ENCODE measurements around the gene HOXD10.

Gene HOXD10

DNA sequence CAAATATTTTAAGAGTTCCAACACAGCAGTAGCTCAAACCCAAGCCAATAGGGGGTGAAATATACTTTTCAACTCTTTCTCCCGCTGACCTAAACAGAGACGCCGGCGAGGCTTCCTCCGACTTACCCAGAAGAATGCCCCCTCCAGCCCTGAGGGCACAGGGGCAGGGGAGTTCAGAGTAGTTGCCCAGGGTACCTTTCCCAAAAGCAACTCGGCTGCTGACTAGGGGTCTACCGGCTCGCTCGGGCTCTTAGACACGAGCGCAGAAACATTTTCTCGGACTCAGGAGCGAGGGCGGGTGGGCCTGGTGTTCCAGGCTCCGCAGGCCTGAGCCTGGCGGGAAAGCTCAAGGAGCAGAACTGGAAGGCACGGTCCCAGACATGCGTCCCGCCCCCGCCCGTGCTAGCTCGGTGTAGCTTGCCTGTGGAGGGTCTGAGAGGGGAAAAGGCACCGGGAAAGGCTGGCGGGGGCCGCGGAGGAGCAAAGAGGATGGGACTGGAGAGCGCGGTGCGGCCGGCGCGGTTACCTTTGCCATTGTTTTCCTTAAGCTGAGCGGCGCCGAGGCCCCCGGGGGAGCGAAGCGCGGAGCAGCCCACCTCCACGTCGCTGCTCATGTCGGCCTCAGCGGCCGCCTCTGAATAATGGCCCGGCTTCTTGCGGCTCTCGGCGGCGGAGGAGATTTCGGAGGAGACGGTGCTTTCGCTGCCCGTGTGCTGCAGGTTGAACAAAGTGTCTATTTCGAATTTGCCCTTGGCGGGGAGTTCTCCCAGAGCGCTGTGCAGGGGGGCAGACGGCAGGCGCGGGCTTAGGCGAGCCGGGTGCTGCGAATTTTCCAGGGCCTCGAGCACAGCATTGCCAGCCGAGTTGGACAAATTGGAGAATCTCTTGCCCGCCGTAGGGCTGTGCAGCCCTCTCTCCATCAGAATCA, 33.5 kb upstream of the HOXD10 start:
- no peak for DNase-seq

DNA sequence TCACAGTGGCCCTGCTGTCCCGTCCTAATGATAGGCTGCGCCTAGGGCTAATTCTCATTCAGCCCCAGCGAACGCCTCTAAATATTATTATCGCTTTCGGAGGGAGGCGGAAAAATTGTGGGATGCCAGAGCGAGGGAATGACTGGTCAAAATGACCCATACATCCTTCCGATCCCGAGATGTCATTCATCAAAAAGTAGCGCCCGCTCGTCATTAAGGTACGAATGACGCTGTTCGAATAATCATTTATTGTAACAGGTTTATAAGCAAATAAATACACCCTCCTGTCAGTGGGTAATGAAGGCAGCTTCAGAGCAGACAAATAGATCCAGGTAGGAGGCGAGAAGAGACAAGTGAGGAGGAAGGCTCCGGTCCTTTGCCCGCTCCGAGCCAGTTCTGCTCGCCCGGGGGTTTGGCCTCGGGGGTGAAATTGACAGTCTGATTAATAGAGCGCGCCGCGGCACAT, 32.7 kb upstream of the HOXD10 start, which contains the start of gene EVX2:
Gene EVX2, minus strand, starts transcription at position 167 of the 466 bp plus-strand sequence. CDS start 186 bp downstream, outside the sequence.
- no peak for DNase-seq

GRCh38 chr2:176084611-176085119, 31.9 kb upstream of the HOXD10 start:
- no peak for DNase-seq

- no peak for DNase-seq
Measured at GRCh38 chr2:176085120-176085788, 31.3 kb upstream of the HOXD10 start.

- DNase-seq: no peak
Measured at GRCh38 chr2:176085861-176086771, 30.5 kb upstream of the HOXD10 start.

- DNase-seq: no peak
Measured at GRCh38 chr2:176087330-176088047, 29.1 kb upstream of the HOXD10 start.

DNA sequence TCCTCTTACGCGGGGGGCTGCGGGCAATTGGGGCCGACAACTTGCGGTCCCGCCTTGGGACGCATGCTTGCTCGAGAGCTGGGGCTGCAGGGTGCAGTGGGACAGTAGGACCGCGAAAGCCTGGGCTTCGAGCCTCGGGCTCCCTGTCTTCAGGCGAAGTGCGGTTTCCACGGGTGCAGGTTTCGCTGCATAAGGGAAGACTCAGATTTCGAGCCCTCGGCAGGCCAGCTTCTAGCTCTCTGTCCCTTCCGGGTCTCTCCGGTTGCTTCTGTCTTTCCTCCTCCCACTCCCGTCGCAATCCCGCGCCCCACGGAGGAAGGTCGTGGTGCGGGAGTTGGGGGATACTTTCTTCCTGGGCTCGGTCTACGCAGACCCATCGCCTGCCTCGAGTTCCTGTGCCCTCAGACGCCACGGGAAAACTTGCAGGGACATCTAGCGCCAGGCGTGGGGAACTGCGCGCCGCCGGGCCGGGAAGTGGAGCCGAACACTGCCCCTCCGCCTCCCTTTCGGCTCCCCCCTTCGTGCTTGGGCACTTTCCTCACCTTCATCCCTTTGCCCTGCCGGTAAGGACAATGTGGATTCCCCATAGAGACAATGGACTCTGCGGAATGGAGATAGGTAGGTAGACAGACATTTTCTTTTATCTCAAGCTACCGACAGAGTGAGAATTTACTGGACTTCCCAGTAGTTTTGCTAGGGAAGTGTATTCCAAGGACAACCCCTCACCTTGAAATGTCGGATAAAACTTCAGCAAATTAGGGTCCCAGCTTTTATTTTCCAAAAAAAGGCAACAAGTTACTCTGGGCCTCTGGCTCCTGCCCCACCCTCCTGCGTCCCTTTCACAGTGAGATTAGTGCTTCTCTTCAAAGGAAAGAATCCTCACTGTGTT, 28.3 kb upstream of the HOXD10 start:
- no peak for DNase-seq

DNA sequence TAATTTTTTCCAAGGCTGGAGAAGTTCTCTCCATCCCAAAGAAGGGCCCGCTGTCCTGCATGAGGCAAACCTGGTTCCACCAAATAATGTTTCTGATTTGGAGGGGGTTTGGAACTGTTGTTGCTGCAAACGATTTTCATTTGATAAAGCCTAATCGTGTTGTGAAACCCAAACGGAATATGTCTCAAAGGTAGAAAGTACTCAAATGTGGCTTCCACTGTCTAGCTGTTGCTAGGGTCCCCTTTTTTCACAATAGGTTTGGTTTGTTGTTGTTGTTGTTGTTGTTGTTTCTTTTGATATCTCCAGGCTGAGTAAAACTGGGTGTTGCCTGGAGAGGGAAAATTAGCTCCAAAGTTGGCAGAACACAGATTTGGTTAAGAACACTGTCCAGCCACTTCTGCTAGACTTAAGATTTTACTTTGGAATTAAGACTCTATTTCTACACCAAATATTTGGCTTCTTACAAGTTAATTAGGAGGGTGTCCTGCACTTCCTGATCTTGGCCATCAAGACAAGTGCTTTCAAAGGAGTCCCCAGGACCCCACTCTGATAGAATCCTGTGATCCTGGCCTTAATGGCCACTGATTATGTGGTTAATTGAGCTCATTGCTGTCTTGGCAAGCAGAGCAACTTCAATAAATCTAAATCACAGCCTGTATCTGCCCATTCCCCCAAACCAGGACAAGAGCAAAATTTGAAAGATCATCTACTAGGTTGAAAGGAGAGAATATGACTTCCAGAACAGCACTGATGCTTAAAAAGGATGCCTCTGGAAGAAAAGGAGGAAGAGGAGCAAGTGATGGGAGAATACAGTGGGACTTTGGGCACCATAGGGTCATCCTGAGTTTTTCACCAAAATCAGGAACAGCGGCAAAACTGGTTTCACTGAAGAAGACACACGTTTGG, 27.4 kb upstream of the HOXD10 start:
- no peak for DNase-seq

DNA sequence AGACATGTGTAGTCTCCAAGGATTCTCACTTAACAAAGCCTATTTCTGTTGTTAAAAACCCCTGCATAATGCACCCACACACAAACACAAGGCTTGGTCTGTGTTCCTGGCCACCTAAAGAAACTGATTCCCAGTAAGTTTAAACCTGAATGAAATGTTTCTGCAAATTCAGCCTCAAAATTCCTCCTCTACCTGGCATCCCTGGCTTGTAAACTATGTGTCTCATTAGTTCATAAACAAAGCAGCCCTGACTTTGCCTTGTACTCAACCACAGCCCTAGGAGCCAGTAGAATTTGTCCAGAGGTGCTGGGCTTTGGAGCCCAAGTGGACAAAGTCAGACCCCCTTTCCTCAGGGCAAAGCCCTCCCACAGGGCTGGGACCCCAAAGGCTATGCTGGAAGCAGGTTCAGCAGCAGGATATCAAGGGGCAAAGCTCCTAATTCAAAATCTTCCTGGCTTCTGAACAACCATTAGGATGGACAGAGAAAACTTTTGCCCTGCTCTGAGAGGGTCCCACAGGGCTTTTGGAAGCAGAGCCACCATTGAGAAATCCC, 26.7 kb upstream of the HOXD10 start:
- no peak for DNase-seq

DNA sequence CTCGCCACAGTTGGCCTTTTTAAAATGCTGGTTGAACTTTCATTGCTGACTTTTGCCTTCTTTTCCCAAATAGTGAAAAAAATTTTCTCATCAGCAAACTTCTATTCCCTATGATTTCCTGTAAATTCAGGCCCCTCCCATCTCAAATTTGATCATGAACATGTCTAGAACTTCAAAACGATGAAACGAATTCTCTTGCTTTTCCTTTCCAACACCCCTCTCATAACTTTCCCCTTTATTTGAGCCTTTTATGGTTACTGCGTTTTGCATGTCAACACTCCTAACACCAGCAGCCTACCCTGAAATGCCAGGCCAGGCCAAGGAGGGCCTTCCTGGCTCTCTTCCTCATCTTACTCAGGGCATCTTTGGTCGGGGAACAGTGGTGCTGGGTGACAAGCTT, 25.7 kb upstream of the HOXD10 start:
- DNase-seq: no peak

DNA sequence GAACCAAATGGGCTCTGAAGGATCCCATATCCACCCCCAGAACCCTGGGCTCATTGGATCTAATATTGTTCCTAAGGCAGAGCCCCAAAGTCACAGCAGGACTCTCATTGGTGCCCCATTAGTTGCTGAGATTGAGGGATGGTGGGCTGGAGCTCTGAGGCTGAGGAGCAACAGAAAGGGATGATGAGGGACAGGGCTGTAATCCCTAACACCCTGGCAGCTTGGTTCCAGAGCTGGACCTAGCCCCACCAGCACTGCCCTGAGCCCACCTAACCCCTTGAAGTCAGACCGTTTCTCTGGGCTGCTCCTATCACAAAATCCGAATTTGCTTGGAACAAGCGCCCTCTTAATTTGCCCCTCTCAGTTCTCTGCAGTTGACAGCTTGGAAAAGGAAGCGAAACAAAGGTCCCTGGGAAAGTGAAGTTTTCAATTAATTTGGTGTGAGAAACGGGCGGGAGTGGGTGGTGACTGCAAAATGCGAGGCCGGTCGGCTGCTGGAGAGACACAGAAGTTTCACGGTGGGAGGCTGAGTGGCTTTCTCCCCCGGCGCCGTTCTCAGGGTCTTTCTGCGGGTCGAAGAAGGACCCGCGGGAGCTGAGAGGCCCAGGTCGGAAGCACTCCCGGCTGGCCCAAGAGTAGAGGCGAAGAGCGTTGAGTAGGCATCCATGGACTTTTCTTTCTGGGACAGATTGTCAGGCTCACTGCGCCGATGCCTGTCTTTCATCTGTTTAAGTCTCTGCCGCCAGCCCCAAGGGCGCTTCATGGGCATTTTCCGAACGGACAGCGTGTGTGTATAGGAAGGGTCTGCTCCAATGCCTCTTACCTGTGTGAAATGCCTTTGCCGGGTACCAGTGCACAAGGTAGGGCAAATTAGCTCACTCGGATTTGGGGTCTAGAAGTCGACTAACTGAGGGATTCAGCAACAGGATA, 25.0 kb upstream of the HOXD10 start:
- no peak for DNase-seq

DNA sequence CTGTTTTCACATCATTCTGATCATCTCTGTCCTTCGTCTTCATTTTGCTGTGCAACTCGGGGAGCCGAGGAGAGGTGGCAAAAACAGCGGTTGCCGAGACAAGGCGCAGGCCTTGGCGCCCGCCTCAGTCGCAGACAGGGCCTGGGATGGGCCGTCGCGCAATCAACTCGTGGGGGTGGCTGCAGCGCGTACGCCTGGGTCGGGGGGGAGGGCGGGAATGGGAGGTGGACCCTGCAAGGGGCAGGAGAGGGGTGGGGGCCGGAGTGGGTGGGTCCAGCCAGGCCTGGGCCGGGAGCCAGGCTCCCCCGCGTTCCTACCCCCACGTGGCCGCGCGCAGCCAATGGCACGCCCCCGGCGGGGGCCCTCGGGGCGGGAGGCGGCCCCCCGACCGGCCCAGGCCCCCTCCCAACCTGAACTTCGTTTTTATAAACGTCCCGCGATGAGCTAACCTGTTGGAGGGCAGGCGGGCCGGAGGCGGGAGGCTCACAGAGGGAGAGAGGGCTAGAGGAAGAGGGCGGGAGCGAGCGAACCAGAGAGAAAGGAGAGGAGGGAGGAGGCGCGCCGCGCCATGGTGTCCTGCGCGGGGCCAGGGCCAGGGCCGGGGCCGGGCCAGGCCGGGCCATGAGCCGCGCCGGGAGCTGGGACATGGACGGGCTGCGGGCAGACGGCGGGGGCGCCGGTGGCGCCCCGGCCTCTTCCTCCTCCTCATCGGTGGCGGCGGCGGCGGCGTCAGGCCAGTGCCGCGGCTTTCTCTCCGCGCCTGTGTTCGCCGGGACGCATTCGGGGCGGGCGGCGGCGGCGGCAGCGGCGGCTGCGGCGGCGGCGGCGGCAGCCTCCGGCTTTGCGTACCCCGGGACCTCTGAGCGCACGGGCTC, 24.1 kb upstream of the HOXD10 start, which contains the start of gene HOXD13:
Gene HOXD13, plus strand, starts transcription at position 452 of the 875 bp plus-strand sequence. Its CDS starts 170 bp downstream, at position 622.
- DNase-seq: no peak

GRCh38 chr2:176093145-176093897, 23.3 kb upstream of the HOXD10 start:
- no peak for DNase-seq

DNA sequence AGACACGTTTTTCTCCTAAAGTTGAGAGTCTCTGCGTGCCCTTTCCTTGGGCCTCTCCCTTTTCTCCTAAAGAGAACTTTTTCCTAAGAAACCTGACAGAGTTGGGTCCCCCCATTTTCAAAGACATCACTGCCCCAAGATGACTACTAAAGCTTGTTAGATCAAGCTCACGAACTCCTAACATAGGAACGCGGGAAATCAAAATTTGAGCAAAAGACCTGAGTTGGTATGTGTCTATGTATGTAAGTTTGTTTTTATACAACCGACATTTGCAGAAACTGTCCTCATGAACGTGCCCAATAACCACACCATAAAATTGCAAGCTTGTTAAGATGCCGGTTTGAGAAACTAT, 22.7 kb upstream of the HOXD10 start:
- DNase-seq: no peak

GRCh38 chr2:176094349-176094748, 22.2 kb upstream of the HOXD10 start:
- DNase-seq: no peak

DNA sequence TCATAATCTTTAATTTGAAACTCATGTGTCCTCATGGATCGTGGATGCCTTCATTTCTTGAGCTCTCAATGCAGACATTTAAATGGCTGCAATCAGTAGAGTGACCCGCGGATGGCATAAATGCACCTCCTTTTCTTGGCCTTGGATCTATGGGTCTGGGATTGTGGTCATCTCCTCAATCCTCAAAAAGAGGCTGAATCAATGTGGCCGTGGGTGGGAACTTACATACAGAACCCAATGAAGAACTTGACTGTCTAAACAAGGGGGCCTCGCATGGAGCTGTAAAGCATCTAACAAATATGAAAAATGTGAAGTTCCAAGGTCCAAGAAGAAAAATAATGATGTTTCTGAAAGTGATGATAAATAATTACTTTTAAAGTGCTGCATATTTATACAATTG, 21.2 kb upstream of the HOXD10 start:
- DNase-seq: no peak
